H9 (cell line): ENCODE results near the gene IL25. TPM values are rescaled to one million over a fixed set of nuclear protein-coding genes. Genes with fewer than 3 reads are reported as not detected.

Experiments used
- DNase-seq: peaks from one replicate; pipeline ENCODE4 v3.0.0-alpha.2; 2017
- H2AFZ ChIP-seq: one replicate; pipeline ENCODE4 v1.6.1; 2013; ENCODE audit warnings: mild to moderate bottlenecking, low read length, control low read depth, moderate library complexity
- H2AK5ac ChIP-seq: 2 replicates; pipeline ENCODE4 v1.6.1; 2013; ENCODE audit warnings: low read length, control low read depth, mixed read lengths; ENCODE audit not compliant: insufficient read length
- H2BK120ac ChIP-seq: one replicate; pipeline ENCODE4 v1.6.1; 2013; ENCODE audit warnings: low read depth, mild to moderate bottlenecking, low read length, control low read depth, inconsistent platforms; ENCODE audit not compliant: poor library complexity, severe bottlenecking
- H2BK12ac ChIP-seq: 2 replicates; pipeline ENCODE4 v1.6.1; 2013; ENCODE audit warnings: low read length, control low read depth, mixed read lengths, low read depth; ENCODE audit not compliant: insufficient read length
- H2BK15ac ChIP-seq: 2 replicates; pipeline ENCODE4 v1.6.1; 2013; ENCODE audit warnings: low read depth, low read length, control low read depth
- H2BK20ac ChIP-seq: one replicate; pipeline ENCODE4 v1.6.1; 2013; ENCODE audit warnings: low read depth, mild to moderate bottlenecking, low read length, control low read depth, inconsistent platforms; ENCODE audit not compliant: poor library complexity, severe bottlenecking
- H2BK5ac ChIP-seq: 2 replicates; pipeline ENCODE4 v1.6.1; 2013; ENCODE audit warnings: low read length, control low read depth, mixed read lengths; ENCODE audit not compliant: insufficient read length
- H3K14ac ChIP-seq: 2 replicates; pipeline ENCODE4 v1.6.1; 2013; ENCODE audit warnings: low read length, control low read depth; ENCODE audit not compliant: insufficient read depth
- H3K18ac ChIP-seq: 2 replicates; pipeline ENCODE4 v1.6.1; 2013; ENCODE audit warnings: low read depth, mild to moderate bottlenecking, mixed read lengths, low read length, control low read depth; ENCODE audit not compliant: insufficient read length
- H3K23ac ChIP-seq: 2 replicates; pipeline ENCODE4 v1.6.1; 2013; ENCODE audit warnings: low read length, control low read depth, mixed read lengths, low read depth; ENCODE audit not compliant: insufficient read length
- H3K23me2 ChIP-seq: 2 replicates; pipeline ENCODE4 v1.6.1; 2013; ENCODE audit warnings: low read depth, mild to moderate bottlenecking, mixed read lengths, low read length, control low read depth; ENCODE audit not compliant: insufficient read length, poor library complexity, severe bottlenecking
- H3K27ac ChIP-seq: 2 replicates; pipeline ENCODE4 v1.5.1; 2013; ENCODE audit warnings: low read length, control low read depth, mixed read lengths, low read depth; ENCODE audit not compliant: insufficient read length
- H3K27me3 ChIP-seq: 2 replicates; pipeline ENCODE4 v1.6.1; 2013; ENCODE audit warnings: low read length, control low read depth, inconsistent platforms; ENCODE audit not compliant: insufficient read depth
- H3K4ac ChIP-seq: 2 replicates; pipeline ENCODE4 v1.6.1; 2013; ENCODE audit warnings: low read depth, mild to moderate bottlenecking, control low read depth, inconsistent platforms, low read length, moderate library complexity
- H3K4me1 ChIP-seq: 2 replicates; pipeline ENCODE4 v1.6.1; 2013; ENCODE audit warnings: low read length, control low read depth, inconsistent platforms; ENCODE audit not compliant: insufficient read depth
- H3K4me2 ChIP-seq: 2 replicates; pipeline ENCODE4 v1.6.1; 2013; ENCODE audit warnings: low read length, control low read depth, mixed read lengths; ENCODE audit not compliant: insufficient read length, insufficient read depth
- H3K56ac ChIP-seq: 2 replicates; pipeline ENCODE4 v1.6.1; 2013; ENCODE audit warnings: low read depth, mild to moderate bottlenecking, mixed read lengths, low read length, control low read depth; ENCODE audit not compliant: insufficient read length
- H3K79me1 ChIP-seq: 2 replicates; pipeline ENCODE4 v1.6.1; 2013; ENCODE audit warnings: low read depth, mild to moderate bottlenecking, moderate library complexity, low read length, control low read depth, inconsistent platforms; ENCODE audit not compliant: insufficient read depth, poor library complexity, severe bottlenecking
- H3K79me2 ChIP-seq: 2 replicates; pipeline ENCODE4 v1.6.1; 2013; ENCODE audit warnings: low read length, control low read depth, inconsistent platforms; ENCODE audit not compliant: insufficient read depth
- H3K9ac ChIP-seq: 2 replicates; pipeline ENCODE4 v1.6.1; 2013; ENCODE audit warnings: low read length, control low read depth, mixed read lengths; ENCODE audit not compliant: insufficient read length; ENCODE audit errors: extremely low read depth
- H3K9me3 ChIP-seq: one replicate; pipeline ENCODE4 v1.6.1; 2013; ENCODE audit warnings: low read depth, low read length, inconsistent platforms; ENCODE audit not compliant: control insufficient read depth
- H3T11ph ChIP-seq: one replicate; pipeline ENCODE4 v1.6.1; 2013; ENCODE audit warnings: mild to moderate bottlenecking, low read length, control low read depth, inconsistent platforms
- H4K20me1 ChIP-seq: one replicate; pipeline ENCODE4 v1.6.1; 2013; ENCODE audit not compliant: control insufficient read depth, insufficient read length, insufficient read depth
- H4K5ac ChIP-seq: 2 replicates; pipeline ENCODE4 v1.6.1; 2013; ENCODE audit warnings: low read depth, mild to moderate bottlenecking, mixed read lengths, low read length, control low read depth; ENCODE audit not compliant: insufficient read length
- H4K8ac ChIP-seq: replicated peaks from 2 replicates; pipeline ENCODE4 v1.6.1; 2013; ENCODE audit warnings: low read length, control low read depth, mixed read lengths, low read depth; ENCODE audit not compliant: insufficient read length
- H4K91ac ChIP-seq: 2 replicates; pipeline ENCODE4 v1.6.1; 2013; ENCODE audit warnings: low read depth, mild to moderate bottlenecking, moderate library complexity, mixed read lengths, low read length, control low read depth; ENCODE audit not compliant: insufficient read length
- H3K27ac Mint-ChIP-seq, 3 experiments: 2 replicates in 2 of 3; 3 replicates in 1 of 3; pipeline ENCODE4 v1.8.0; 2020 to 2021; ENCODE audit warnings: mixed read lengths in 3 of 3, mild to moderate bottlenecking in 1 of 3, moderate library complexity in 1 of 3
- H3K27me3 Mint-ChIP-seq: 2 replicates; pipeline ENCODE4 v1.8.0; 2021; ENCODE audit warnings: low read depth, mild to moderate bottlenecking, moderate library complexity, mixed read lengths
- H3K36me3 Mint-ChIP-seq, 3 experiments: 2 replicates in 2 of 3; 3 replicates in 1 of 3; pipeline ENCODE4 v1.8.0; 2020 to 2021; ENCODE audit warnings: low read depth in 3 of 3, mixed read lengths in 3 of 3; ENCODE audit not compliant: insufficient read depth in 1 of 3
- H3K4me1 Mint-ChIP-seq, 2 experiments: 2 replicates each; pipeline ENCODE4 v1.8.0; 2020; ENCODE audit warnings: mixed read lengths in 2 of 2
- H3K4me3 Mint-ChIP-seq, 2 experiments: 2 replicates in 1 of 2; 3 replicates in 1 of 2; pipeline ENCODE4 v1.8.0; 2020 to 2021; ENCODE audit warnings: mild to moderate bottlenecking in 2 of 2, mixed read lengths in 2 of 2, moderate library complexity in 1 of 2
- H3K9me3 Mint-ChIP-seq, 2 experiments: 2 replicates in 1 of 2; 3 replicates in 1 of 2; pipeline ENCODE4 v1.8.0; 2020; ENCODE audit warnings: mild to moderate bottlenecking in 2 of 2, mixed read lengths in 2 of 2, moderate library complexity in 1 of 2
- WGBS: extraction: QIAGEN DNeasy Blood & Tissue Kit; methylation state at CpG from one replicate; pipeline ENCODE4 v1.1.7; 2013; ENCODE audit warnings: missing lambda C conversion rate, low lambda C conversion rate, mixed read lengths; ENCODE audit not compliant: insufficient read length; ENCODE audit errors: extremely low coverage; 5-methylcytosine and 5-hydroxymethylcytosine counted together
- total RNA-seq: library from RNA; stranded (reverse); gene quantifications from 2 replicates; pipeline ENCODE4 v1.2.1, GENCODE V29; 2021
- TF ChIP-seq, protein P1 (sequence below): fragments of 200-600 bp; sonication (generic); conservative IDR thresholded peaks from 3 replicates; pipeline ENCODE4 v1.8.0; 2021; ENCODE audit warnings: antibody characterized with exemption, mild to moderate bottlenecking

IL25 gene
- total RNA-seq, 1 experiment from 2014 or later: not detected

DNA sequence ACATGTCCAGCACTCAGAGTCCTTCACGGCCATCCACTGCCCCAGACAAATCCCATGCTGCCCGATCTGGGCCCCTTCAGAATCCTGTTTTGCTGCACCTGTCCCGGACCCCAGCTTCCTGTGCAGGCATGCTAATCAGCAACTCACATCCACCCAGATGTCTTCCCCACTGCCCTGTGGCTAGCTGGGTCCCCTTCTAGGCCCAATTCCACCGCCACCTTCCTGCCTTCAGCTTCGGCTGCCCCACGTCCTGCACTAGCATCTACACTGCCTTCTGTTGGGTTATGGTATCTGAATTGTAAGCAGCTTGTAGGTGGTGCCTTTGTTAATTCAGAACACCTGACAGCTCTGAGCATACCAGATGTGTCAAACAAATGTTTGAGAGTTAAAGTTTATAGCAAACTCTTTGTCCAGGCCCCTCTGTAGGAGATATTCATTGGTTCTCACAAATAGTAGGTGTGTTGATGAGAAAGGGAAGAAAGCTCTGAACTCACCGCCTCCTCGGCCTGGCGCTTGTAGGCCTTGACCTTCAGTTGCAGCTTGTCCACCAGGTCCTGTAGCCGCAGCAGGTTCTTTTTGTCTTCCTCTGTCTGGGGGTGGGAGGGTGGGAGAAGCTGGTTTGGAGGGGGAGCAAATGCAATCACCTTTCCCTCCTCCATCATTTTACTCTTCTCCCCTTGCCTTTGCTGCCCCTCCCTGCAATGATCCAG is 10.3 kb downstream of the IL25 start:
- Mint-ChIP-seq H3K4me3 (no peak overlapping the region), H3K4me1 (peaks cover 2 to 5% of the 10 kb centered on the region in 2 experiments), H3K36me3 (no peaks in the 10 kb centered on the region; a peak in 1 of 7 replicates), H3K9me3 (no peaks in the 10 kb centered on the region), H3K27ac (no peak overlapping the region), H3K27me3 (peaks cover 58% of the 10 kb centered on the region)
- no peak overlapping the region for H3K4me2 ChIP-seq
- H3K9ac ChIP-seq: no peak overlapping the region
- H2BK120ac ChIP-seq: no peak overlapping the region
- H4K8ac ChIP-seq: no peak overlapping the region
- H4K5ac ChIP-seq: no peak overlapping the region
- DNase-seq: no peak
- H4K91ac ChIP-seq: no peak overlapping the region
- no peak overlapping the region for H2BK20ac ChIP-seq
- TF ChIP-seq, protein P1, sequence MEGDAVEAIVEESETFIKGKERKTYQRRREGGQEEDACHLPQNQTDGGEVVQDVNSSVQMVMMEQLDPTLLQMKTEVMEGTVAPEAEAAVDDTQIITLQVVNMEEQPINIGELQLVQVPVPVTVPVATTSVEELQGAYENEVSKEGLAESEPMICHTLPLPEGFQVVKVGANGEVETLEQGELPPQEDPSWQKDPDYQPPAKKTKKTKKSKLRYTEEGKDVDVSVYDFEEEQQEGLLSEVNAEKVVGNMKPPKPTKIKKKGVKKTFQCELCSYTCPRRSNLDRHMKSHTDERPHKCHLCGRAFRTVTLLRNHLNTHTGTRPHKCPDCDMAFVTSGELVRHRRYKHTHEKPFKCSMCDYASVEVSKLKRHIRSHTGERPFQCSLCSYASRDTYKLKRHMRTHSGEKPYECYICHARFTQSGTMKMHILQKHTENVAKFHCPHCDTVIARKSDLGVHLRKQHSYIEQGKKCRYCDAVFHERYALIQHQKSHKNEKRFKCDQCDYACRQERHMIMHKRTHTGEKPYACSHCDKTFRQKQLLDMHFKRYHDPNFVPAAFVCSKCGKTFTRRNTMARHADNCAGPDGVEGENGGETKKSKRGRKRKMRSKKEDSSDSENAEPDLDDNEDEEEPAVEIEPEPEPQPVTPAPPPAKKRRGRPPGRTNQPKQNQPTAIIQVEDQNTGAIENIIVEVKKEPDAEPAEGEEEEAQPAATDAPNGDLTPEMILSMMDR: no peak
- no peak overlapping the region for H2BK12ac ChIP-seq
- no peak overlapping the region for H3K18ac ChIP-seq
- H3K23ac ChIP-seq: no peak overlapping the region
- H3K27me3 ChIP-seq: no peaks in the 10 kb centered on the region
- H3K23me2 ChIP-seq: no peaks in the 10 kb centered on the region
- H3K79me1 ChIP-seq: no peaks in the 10 kb centered on the region
- no peaks in the 10 kb centered on the region for H3K4me1 ChIP-seq
- no peak overlapping the region for H2AFZ ChIP-seq
- no peak overlapping the region for H3K56ac ChIP-seq
- no peak overlapping the region for H3K27ac ChIP-seq
- H3K4ac ChIP-seq: no peak overlapping the region
- no peak overlapping the region for H2BK15ac ChIP-seq
- no peaks in the 10 kb centered on the region for H3K79me2 ChIP-seq
- H2AK5ac ChIP-seq: no peak overlapping the region
- H3K9me3 ChIP-seq: no peaks in the 10 kb centered on the region
- WGBS: no CpG with 5 or more reads among the region's 10 CpGs
- H2BK5ac ChIP-seq: no peak overlapping the region
- H4K20me1 ChIP-seq: no peaks in the 10 kb centered on the region
- H3T11ph ChIP-seq: no peak overlapping the region
- H3K14ac ChIP-seq: no peak overlapping the region
